DND-41 (cell line): ENCODE measurements around the gene PRELID2.
"Not testable (repeated sequence)": the region's sequence is repeated elsewhere in the genome, so short reads cannot be mapped to it uniquely, and the experiment has no call there.

Experiments used
- ATAC-seq: fragments of 200-7000 bp; cut with Tn5 transposase; 3 replicates; pipeline ENCODE4 v1.9.1; 2021; ENCODE audit warnings: low read depth; ENCODE audit not compliant: insufficient read depth
- DNase-seq: peaks from one replicate; pipeline ENCODE4 v3.0.0-alpha.2; 2020
- H2AFZ ChIP-seq: 2 replicates; pipeline ENCODE4 v1.6.0; 2012; ENCODE audit warnings: low read depth, low read length
- H3K27ac ChIP-seq: 2 replicates; pipeline ENCODE4 v1.5.1; 2012; ENCODE audit warnings: low read length, inconsistent platforms
- H3K27me3 ChIP-seq: fragments of 200-600 bp; sonication (generic); 2 replicates; pipeline ENCODE4 v1.6.0; 2012; ENCODE audit warnings: low read length, mild to moderate bottlenecking, inconsistent platforms; ENCODE audit not compliant: insufficient read depth, poor library complexity
- H3K36me3 ChIP-seq: 2 replicates; pipeline ENCODE4 v1.5.1; 2012; ENCODE audit warnings: low read length, inconsistent platforms; ENCODE audit not compliant: insufficient read depth
- H3K4me1 ChIP-seq: 2 replicates; pipeline ENCODE4 v1.5.1; 2012; ENCODE audit warnings: mild to moderate bottlenecking, low read length; ENCODE audit not compliant: insufficient read depth
- H3K4me2 ChIP-seq: 2 replicates; pipeline ENCODE4 v1.6.0; 2012; ENCODE audit warnings: mild to moderate bottlenecking, moderate library complexity, low read length, inconsistent platforms; ENCODE audit not compliant: insufficient read depth
- H3K4me3 ChIP-seq, 2 experiments: fragments of 200-600 bp in 1 of 2; shearing (Covaris generic) in 1 of 2; 2 replicates each; pipeline ENCODE4 v1.5.1; 2012 to 2016; ENCODE audit warnings: inconsistent platforms in 2 of 2, low read length in 2 of 2, mild to moderate bottlenecking in 2 of 2, low read depth in 1 of 2, moderate library complexity in 1 of 2
- H3K79me2 ChIP-seq: 2 replicates; pipeline ENCODE4 v1.6.0; 2012; ENCODE audit warnings: low read length, inconsistent platforms; ENCODE audit not compliant: insufficient read depth
- H3K9ac ChIP-seq: 2 replicates; pipeline ENCODE4 v1.6.0; 2012; ENCODE audit warnings: low read depth, mild to moderate bottlenecking, inconsistent platforms, low read length, moderate library complexity
- H3K9me3 ChIP-seq: 2 replicates; pipeline ENCODE4 v1.5.1; 2012; ENCODE audit warnings: low read length, moderate library complexity, mild to moderate bottlenecking, inconsistent platforms; ENCODE audit not compliant: insufficient read depth, severe bottlenecking
- H4K20me1 ChIP-seq: 2 replicates; pipeline ENCODE4 v1.6.0; 2012; ENCODE audit warnings: low read length; ENCODE audit not compliant: insufficient read depth
- EZH2 ChIP-seq: IDR thresholded peaks from 3 replicates; pipeline ENCODE4 v1.6.1; 2012; ENCODE audit warnings: borderline replicate concordance, low read depth, mild to moderate bottlenecking, moderate library complexity, low read length, inconsistent platforms; ENCODE audit not compliant: severe bottlenecking
- TF ChIP-seq, protein P1 (sequence below): IDR thresholded peaks from 2 replicates; pipeline ENCODE4 v1.5.1; 2012; ENCODE audit warnings: borderline replicate concordance, low read length, moderate library complexity, mild to moderate bottlenecking; ENCODE audit not compliant: poor library complexity, severe bottlenecking; ENCODE audit errors: extremely low read depth

The PRELID2 gene

DNA sequence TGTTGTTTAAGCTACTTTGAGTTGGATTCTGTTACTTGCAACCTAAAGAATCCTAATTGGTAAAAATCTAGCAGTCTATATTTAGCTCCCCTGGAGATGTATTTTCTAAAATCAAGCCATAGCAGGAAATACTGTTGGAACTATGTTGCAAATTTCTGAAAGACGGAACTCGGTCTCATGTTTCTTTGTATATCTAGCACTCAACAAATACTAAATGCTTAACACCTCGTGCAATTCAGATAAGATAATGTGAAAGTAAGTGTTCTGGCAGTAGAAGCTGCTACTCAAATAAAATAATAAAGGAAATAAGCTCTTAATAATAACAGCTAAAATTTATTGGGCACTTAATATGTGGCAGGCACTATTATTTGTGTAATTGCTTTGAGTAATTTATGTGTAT, 10.9 kb upstream of the PRELID2 start:
- H3K27ac ChIP-seq: no peak overlapping the region
- no peak for DNase-seq
- TF ChIP-seq, protein P1, sequence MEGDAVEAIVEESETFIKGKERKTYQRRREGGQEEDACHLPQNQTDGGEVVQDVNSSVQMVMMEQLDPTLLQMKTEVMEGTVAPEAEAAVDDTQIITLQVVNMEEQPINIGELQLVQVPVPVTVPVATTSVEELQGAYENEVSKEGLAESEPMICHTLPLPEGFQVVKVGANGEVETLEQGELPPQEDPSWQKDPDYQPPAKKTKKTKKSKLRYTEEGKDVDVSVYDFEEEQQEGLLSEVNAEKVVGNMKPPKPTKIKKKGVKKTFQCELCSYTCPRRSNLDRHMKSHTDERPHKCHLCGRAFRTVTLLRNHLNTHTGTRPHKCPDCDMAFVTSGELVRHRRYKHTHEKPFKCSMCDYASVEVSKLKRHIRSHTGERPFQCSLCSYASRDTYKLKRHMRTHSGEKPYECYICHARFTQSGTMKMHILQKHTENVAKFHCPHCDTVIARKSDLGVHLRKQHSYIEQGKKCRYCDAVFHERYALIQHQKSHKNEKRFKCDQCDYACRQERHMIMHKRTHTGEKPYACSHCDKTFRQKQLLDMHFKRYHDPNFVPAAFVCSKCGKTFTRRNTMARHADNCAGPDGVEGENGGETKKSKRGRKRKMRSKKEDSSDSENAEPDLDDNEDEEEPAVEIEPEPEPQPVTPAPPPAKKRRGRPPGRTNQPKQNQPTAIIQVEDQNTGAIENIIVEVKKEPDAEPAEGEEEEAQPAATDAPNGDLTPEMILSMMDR: no peak
- no peak for TF ChIP-seq EZH2

DNA sequence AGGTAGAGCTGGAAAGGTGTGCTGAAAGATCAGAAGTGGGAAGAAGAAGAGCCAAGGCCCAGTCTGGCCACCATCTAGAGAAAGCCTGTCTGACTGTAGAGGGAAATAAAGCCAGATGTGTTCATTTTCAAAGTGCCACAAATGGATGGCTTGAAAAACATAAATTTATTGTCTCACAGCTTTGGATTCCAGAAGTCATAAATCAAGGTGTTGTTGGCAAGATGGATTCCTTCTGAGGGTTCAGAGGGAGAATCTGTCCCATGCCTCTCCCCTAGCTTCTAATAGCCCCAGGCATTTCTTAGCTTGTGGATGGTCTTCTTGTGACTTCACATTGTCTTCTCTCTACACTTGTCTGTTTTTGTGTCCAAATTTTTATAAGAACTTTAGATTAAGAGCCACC, 6.2 kb upstream of the PRELID2 start:
- no peak for DNase-seq
- Histone ChIP-seq H3K4me3 (no peak overlapping the region), H3K79me2 (no peaks in the 10 kb centered on the region), H3K9ac (no peak overlapping the region), H3K4me2 (no peak overlapping the region), H3K4me1 (no peaks in the 10 kb centered on the region), H3K9me3 (no peaks in the 10 kb centered on the region), H3K27me3 (no peaks in the 10 kb centered on the region), H2AFZ (no peak overlapping the region), H4K20me1 (no peaks in the 10 kb centered on the region), H3K27ac (no peak overlapping the region), H3K36me3 (no peaks in the 10 kb centered on the region)
- TF ChIP-seq, protein P1: no peak
- no peak for TF ChIP-seq EZH2
- no peak for ATAC-seq

More for the DNA sequence above, 10.9 kb upstream of the PRELID2 start:
- Histone ChIP-seq H2AFZ (no peak overlapping the region), H3K4me2 (no peak overlapping the region), H3K27me3 (no peaks in the 10 kb centered on the region), H4K20me1 (no peaks in the 10 kb centered on the region), H3K4me3 (no peak overlapping the region), H3K36me3 (no peaks in the 10 kb centered on the region), H3K79me2 (no peaks in the 10 kb centered on the region), H3K9me3 (no peaks in the 10 kb centered on the region), H3K9ac (no peak overlapping the region), H3K4me1 (no peaks in the 10 kb centered on the region)
- no peak for ATAC-seq

DNA sequence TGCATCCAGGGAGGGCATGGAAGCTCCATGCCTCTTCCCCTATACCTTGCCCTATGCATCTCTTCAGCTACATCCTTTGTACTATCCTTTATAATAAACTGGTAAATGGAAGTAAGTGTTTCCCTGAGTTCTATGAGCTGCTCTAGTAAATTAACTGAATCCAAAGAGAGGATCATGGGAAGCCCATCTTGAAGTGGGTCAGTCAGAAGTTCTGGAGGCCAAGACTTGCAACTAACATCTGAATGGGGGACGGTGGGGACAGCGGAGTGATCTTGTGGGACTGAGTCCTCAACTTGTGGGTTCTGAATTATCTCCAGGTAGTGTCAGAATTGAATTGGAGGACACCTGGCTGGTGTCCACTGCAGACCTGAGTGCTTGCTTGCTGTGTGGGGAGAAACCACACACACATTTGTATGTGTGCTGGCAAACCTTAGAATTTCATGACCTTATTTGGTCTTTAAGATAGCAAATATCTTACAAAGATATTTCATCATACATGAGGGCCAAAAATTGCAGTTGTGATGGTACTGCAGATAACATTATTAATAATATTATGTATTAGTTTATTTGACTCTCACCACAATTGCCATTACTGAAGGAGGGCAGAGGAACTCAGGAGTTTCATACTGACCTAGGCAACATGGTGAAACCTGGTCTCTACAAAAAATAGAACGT, 5.5 kb upstream of the PRELID2 start:
- DNase-seq (no peak), ATAC-seq (no peak)
- no peak overlapping the region for H3K9ac ChIP-seq
- TF ChIP-seq, protein P1: no peak
- no peak for TF ChIP-seq EZH2
- H3K36me3 ChIP-seq: no peaks in the 10 kb centered on the region
- no peaks in the 10 kb centered on the region for H3K4me1 ChIP-seq
- H3K79me2 ChIP-seq: no peaks in the 10 kb centered on the region
- H3K27ac ChIP-seq: no peak overlapping the region
- H3K9me3 ChIP-seq: no peaks in the 10 kb centered on the region
- no peaks in the 10 kb centered on the region for H3K27me3 ChIP-seq
- H4K20me1 ChIP-seq: no peaks in the 10 kb centered on the region
- no peak overlapping the region for H2AFZ ChIP-seq
- H3K4me2 ChIP-seq: no peak overlapping the region
- H3K4me3 ChIP-seq: no peak overlapping the region

DNA sequence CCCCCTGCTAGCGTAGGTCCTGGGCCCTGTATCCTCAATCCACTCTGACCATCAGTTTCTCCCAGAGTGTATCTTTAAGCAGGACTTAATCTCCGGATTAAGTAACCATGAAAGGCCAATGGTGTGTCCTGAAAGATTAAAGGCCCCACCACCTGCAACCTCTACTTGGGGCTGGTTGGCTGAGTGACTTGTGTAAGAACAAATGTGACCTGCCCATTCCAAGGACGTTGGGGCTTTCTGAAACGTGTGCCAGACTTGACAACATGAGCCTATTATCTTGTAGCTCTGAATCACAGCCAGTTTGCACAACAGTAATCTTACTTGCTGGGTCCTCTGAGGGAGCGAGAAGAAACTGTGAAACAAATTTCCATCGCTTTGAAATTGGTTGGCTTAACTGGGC, 3.1 kb upstream of the PRELID2 start:
- Histone ChIP-seq H3K9ac (no peak overlapping the region), H3K27me3 (no peaks in the 10 kb centered on the region), H3K4me3 (no peak overlapping the region), H3K27ac (no peak overlapping the region), H3K9me3 (no peaks in the 10 kb centered on the region), H4K20me1 (no peaks in the 10 kb centered on the region), H2AFZ (no peak overlapping the region), H3K4me1 (no peaks in the 10 kb centered on the region), H3K4me2 (no peak overlapping the region), H3K79me2 (no peaks in the 10 kb centered on the region), H3K36me3 (no peaks in the 10 kb centered on the region)
- no peak for DNase-seq
- no peak for TF ChIP-seq EZH2
- no peak for ATAC-seq

DNA sequence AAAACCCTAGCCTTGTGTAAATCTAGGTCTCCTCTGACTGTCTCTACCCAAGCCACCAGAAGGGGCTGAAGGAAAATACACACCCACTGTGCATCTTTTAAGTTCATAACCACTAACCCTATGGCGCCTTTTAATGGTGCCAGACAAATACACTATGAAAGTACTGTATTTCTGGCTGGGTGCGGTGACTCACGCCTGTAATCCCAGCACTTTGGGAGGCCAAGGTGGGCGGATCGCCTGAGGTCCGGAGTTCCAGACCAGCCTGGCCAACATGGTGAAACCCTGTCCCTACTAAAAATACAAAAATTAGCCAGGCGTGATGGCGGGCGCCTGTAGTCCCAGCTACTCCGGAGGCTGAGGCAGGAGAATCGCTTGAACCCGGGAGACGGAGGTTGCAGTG, 1.1 kb upstream of the PRELID2 start:
- not testable (repeated sequence) for H3K4me2 ChIP-seq, H2AFZ ChIP-seq

More for the DNA sequence above, 1.1 kb upstream of the PRELID2 start:
- not testable (repeated sequence) for H3K4me3 ChIP-seq, H3K79me2 ChIP-seq, H3K9ac ChIP-seq, H3K36me3 ChIP-seq, H3K9me3 ChIP-seq, H4K20me1 ChIP-seq, DNase-seq, H3K27ac ChIP-seq, ATAC-seq, H3K4me1 ChIP-seq, H3K27me3 ChIP-seq
